ENCODE results near the gene CACNA1D.

CACNA1D gene

DNA sequence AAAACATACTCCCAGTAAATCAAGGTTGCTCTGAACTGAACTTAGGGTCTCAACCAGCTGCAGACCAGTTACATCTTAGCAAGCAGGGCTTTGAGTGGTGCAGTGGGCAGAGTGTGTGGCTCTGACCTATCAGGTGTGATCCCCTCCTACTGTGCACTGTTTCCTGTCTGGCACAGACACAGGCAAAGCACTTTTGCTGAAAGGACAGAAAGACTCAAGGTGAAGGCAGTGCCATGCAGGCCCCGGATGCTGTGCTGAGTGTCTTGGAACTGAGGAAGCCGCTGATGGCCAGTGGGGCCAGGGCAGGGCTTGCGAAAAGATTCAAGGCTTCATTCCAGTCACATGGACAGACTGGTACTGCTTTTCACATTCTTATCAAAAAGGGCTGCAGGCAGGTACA, 85.2 kb downstream of the CACNA1D start:
- no peak overlapping the region for H2AK5ac ChIP-seq (ENCODE audit: low read depth, low read length)

DNA sequence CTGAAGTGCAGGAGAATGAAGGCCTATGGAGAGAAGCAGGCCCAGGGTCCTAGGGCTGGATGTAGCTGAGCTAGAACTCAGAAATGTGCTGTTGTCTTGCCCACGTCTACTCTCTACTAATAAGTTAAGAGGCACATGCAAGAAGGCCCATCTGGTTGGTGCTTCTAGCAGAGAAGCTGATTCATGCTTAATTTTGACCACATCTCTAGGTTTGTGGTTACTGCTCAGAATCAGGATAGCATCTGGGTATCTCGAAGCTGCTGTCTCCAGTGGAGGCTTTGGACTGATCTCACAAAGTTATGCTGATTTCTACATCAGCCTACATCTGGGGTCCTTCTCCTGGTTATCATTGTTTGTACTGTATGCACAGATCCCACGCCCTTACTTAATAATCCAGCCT, 87.3 kb downstream of the CACNA1D start:
- H2AK5ac ChIP-seq (ENCODE audit: low read depth, low read length), result no peak overlapping the region
- H3K4ac ChIP-seq (ENCODE audit: low read length), result no peak overlapping the region
- no peaks in the 10 kb centered on the region for H3K27me3 ChIP-seq (ENCODE audit: control insufficient read depth in 3 of 3, insufficient read depth in 3 of 3, low read depth in 1 of 3, low read length in 3 of 3)
- no peak overlapping the region for H4K91ac ChIP-seq (ENCODE audit: low read depth, low read length, poor library complexity)
- H2BK12ac ChIP-seq (ENCODE audit: low read length), result no peak overlapping the region
- H2BK120ac ChIP-seq (ENCODE audit: low read depth, low read length), result no peak overlapping the region
- H3K18ac ChIP-seq (ENCODE audit: low read length), result no peak overlapping the region
- H3K4me1 ChIP-seq (ENCODE audit: control insufficient read depth in 2 of 2, insufficient read depth in 1 of 2, low read depth in 1 of 2, low read length in 2 of 2), result peaks cover 4 to 19% of the 10 kb centered on the region in 2 donors
- peaks cover 0 to 3% of the 10 kb centered on the region in 2 donors for H3K9me3 ChIP-seq (replicated peaks in 1 of 2; ENCODE audit: control insufficient read depth in 2 of 2, insufficient read depth in 1 of 2, low read depth in 1 of 2, low read length in 2 of 2)
- WGBS, 2 donors (ENCODE audit: extremely low coverage in 2 of 2, insufficient read length in 2 of 2, insufficient replicate concordance in 1 of 2), result no CpG with 5 or more reads among the region's 3 CpGs
- no peaks in the 10 kb centered on the region for H3K79me1 ChIP-seq (ENCODE audit: low read depth, low read length)
- H3K14ac ChIP-seq (ENCODE audit: low read length), result no peak overlapping the region
- H2BK15ac ChIP-seq (ENCODE audit: low read length), result no peak overlapping the region
- H3K4me2 ChIP-seq (ENCODE audit: insufficient read depth, low read length, poor library complexity, severe bottlenecking), result no peak overlapping the region
- H2AFZ ChIP-seq (ENCODE audit: low read length), result no peak overlapping the region
- no peaks in the 10 kb centered on the region for H3K36me3 ChIP-seq (replicated peaks in 1 of 2; ENCODE audit: control insufficient read depth in 2 of 2, insufficient read depth in 2 of 2, low read length in 2 of 2)
- H3K9ac ChIP-seq (ENCODE audit: low read depth, low read length, poor library complexity), result no peak overlapping the region
- H3K23ac ChIP-seq (ENCODE audit: low read depth, low read length, poor library complexity), result no peak overlapping the region
- no peak overlapping the region for H3K4me3 ChIP-seq (ENCODE audit: low read length in 2 of 2)
- H2BK5ac ChIP-seq (ENCODE audit: low read length), result no peak overlapping the region
- DNase-seq (ENCODE audit: low spot score), result no peak
- no peak overlapping the region for H3K27ac ChIP-seq (replicated peaks; ENCODE audit: low read length)
- no peak overlapping the region for H4K8ac ChIP-seq (ENCODE audit: low read depth, low read length)

More for the DNA sequence above, 85.2 kb downstream of the CACNA1D start:
- Histone ChIP-seq H3K27me3 (ENCODE audit: control insufficient read depth in 3 of 3, insufficient read depth in 3 of 3, low read depth in 1 of 3, low read length in 3 of 3) (no peaks in the 10 kb centered on the region), H2BK5ac (ENCODE audit: low read length) (no peak overlapping the region), H3K9ac (ENCODE audit: low read depth, low read length, poor library complexity) (no peak overlapping the region), H3K36me3 (replicated peaks in 1 of 2; ENCODE audit: control insufficient read depth in 2 of 2, insufficient read depth in 2 of 2, low read length in 2 of 2) (no peaks in the 10 kb centered on the region), H3K79me1 (ENCODE audit: low read depth, low read length) (no peaks in the 10 kb centered on the region), H3K23ac (ENCODE audit: low read depth, low read length, poor library complexity) (no peak overlapping the region), H4K91ac (ENCODE audit: low read depth, low read length, poor library complexity) (no peak overlapping the region), H2BK120ac (ENCODE audit: low read depth, low read length) (no peak overlapping the region), H3K18ac (ENCODE audit: low read length) (no peak overlapping the region), H2BK12ac (ENCODE audit: low read length) (no peak overlapping the region), H4K8ac (ENCODE audit: low read depth, low read length) (no peak overlapping the region), H3K4me3 (ENCODE audit: low read length in 2 of 2) (no peak overlapping the region), H3K4ac (ENCODE audit: low read length) (no peak overlapping the region), H3K4me1 (ENCODE audit: control insufficient read depth in 2 of 2, insufficient read depth in 1 of 2, low read depth in 1 of 2, low read length in 2 of 2) (peaks cover 0 to 3% of the 10 kb centered on the region in 2 donors), H3K14ac (ENCODE audit: low read length) (peak overlapping the region; percentile 12), H2AFZ (ENCODE audit: low read length) (no peak overlapping the region), H3K4me2 (ENCODE audit: insufficient read depth, low read length, poor library complexity, severe bottlenecking) (no peak overlapping the region), H3K27ac (replicated peaks; ENCODE audit: low read length) (no peak overlapping the region), H2BK15ac (ENCODE audit: low read length) (no peak overlapping the region), H3K9me3 (replicated peaks in 1 of 2; ENCODE audit: control insufficient read depth in 2 of 2, insufficient read depth in 1 of 2, low read depth in 1 of 2, low read length in 2 of 2) (peaks cover 0 to 3% of the 10 kb centered on the region in 2 donors)
- no CpG with 5 or more reads among the region's 3 CpGs for WGBS, 2 donors (ENCODE audit: extremely low coverage in 2 of 2, insufficient read length in 2 of 2, insufficient replicate concordance in 1 of 2)
- no peak for DNase-seq (ENCODE audit: low spot score)

DNA sequence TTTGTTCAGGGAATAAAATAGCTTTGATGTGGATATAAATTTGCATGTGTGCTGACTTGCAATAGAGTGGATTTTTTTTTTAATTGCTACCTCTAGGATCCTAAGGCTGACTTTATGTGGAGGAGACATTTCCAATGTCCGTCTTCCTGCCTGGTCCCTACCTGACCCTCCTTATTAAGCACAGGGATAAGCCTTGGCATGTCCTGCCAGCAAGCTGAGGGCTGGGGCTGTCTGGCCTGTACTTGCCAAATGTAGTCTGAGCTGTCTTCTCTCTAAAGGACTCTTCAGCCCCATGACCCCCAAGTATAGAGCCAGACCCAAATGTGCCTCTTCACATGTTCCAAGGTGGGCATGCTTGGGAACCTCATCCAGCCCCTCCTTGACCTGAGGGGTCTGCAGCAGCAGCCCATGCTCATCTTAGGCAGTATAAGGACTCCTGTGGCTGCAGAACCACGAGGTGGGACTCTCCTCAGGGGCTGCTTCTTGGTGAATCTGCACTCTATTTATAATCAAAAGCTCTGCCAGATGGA, 88.8 kb downstream of the CACNA1D start:
- H2BK120ac ChIP-seq (ENCODE audit: low read depth, low read length), result no peak overlapping the region
- H4K8ac ChIP-seq (ENCODE audit: low read depth, low read length), result no peak overlapping the region
- no peak overlapping the region for H3K9ac ChIP-seq (ENCODE audit: low read depth, low read length, poor library complexity)
- H3K4ac ChIP-seq (ENCODE audit: low read length), result no peak overlapping the region
- peaks cover 0 to 3% of the 10 kb centered on the region in 2 donors for H3K9me3 ChIP-seq (replicated peaks in 1 of 2; ENCODE audit: control insufficient read depth in 2 of 2, insufficient read depth in 1 of 2, low read depth in 1 of 2, low read length in 2 of 2)
- DNase-seq (ENCODE audit: low spot score), result no peak
- WGBS, 2 donors (ENCODE audit: extremely low coverage in 2 of 2, insufficient read length in 2 of 2, insufficient replicate concordance in 1 of 2), result no CpG with 5 or more reads among the region's 2 CpGs
- no peak overlapping the region for H2AFZ ChIP-seq (ENCODE audit: low read length)
- H2BK5ac ChIP-seq (ENCODE audit: low read length), result no peak overlapping the region
- peaks cover 6 to 23% of the 10 kb centered on the region in 2 donors for H3K4me1 ChIP-seq (ENCODE audit: control insufficient read depth in 2 of 2, insufficient read depth in 1 of 2, low read depth in 1 of 2, low read length in 2 of 2)
- no peak overlapping the region for H4K91ac ChIP-seq (ENCODE audit: low read depth, low read length, poor library complexity)
- no peak overlapping the region for H3K14ac ChIP-seq (ENCODE audit: low read length)
- no peak overlapping the region for H2BK12ac ChIP-seq (ENCODE audit: low read length)
- peak overlapping the region; percentile 62 for H3K18ac ChIP-seq (ENCODE audit: low read length)
- H3K36me3 ChIP-seq (replicated peaks in 1 of 2; ENCODE audit: control insufficient read depth in 2 of 2, insufficient read depth in 2 of 2, low read length in 2 of 2), result no peaks in the 10 kb centered on the region
- no peak overlapping the region for H2AK5ac ChIP-seq (ENCODE audit: low read depth, low read length)
- no peak overlapping the region for H3K27ac ChIP-seq (replicated peaks; ENCODE audit: low read length)
- H3K27me3 ChIP-seq (ENCODE audit: control insufficient read depth in 3 of 3, insufficient read depth in 3 of 3, low read depth in 1 of 3, low read length in 3 of 3), result no peaks in the 10 kb centered on the region
- no peaks in the 10 kb centered on the region for H3K79me1 ChIP-seq (ENCODE audit: low read depth, low read length)
- H3K23ac ChIP-seq (ENCODE audit: low read depth, low read length, poor library complexity), result no peak overlapping the region
- no peak overlapping the region for H3K4me2 ChIP-seq (ENCODE audit: insufficient read depth, low read length, poor library complexity, severe bottlenecking)
- no peak overlapping the region for H3K4me3 ChIP-seq (ENCODE audit: low read length in 2 of 2)
- H2BK15ac ChIP-seq (ENCODE audit: low read length), result no peak overlapping the region

DNA sequence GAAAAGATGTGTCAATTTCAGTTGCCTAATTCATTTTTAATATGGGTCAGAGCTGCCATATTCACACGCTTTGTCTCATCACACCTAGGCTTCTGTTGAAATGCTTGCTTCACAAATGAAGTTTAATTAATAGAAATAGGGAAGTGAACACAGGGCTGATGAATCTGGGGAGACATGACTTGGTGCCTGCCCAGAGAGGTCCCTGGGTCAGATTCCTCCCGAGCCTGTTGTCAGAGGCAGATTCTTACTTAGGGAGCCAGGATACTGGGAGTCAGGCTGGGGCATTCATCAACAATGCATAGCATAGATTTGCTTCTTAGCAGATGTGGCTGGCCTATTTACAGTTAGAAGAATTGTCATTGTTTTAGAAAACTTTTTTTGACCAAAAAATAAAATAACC, 90.6 kb downstream of the CACNA1D start:
- Histone ChIP-seq H3K9ac (ENCODE audit: low read depth, low read length, poor library complexity) (no peak overlapping the region), H3K4ac (ENCODE audit: low read length) (no peak overlapping the region), H2BK120ac (ENCODE audit: low read depth, low read length) (no peak overlapping the region), H3K36me3 (replicated peaks in 1 of 2; ENCODE audit: control insufficient read depth in 2 of 2, insufficient read depth in 2 of 2, low read length in 2 of 2) (no peaks in the 10 kb centered on the region), H3K27me3 (ENCODE audit: control insufficient read depth in 3 of 3, insufficient read depth in 3 of 3, low read depth in 1 of 3, low read length in 3 of 3) (no peaks in the 10 kb centered on the region), H3K18ac (ENCODE audit: low read length) (no peak overlapping the region), H2BK12ac (ENCODE audit: low read length) (no peak overlapping the region), H2BK15ac (ENCODE audit: low read length) (no peak overlapping the region), H2BK5ac (ENCODE audit: low read length) (no peak overlapping the region), H3K9me3 (replicated peaks in 1 of 2; ENCODE audit: control insufficient read depth in 2 of 2, insufficient read depth in 1 of 2, low read depth in 1 of 2, low read length in 2 of 2) (peaks cover 0 to 3% of the 10 kb centered on the region in 2 donors), H4K91ac (ENCODE audit: low read depth, low read length, poor library complexity) (no peak overlapping the region), H3K27ac (replicated peaks; ENCODE audit: low read length) (no peak overlapping the region), H3K4me3 (ENCODE audit: low read length in 2 of 2) (no peak overlapping the region), H3K23ac (ENCODE audit: low read depth, low read length, poor library complexity) (no peak overlapping the region), H4K8ac (ENCODE audit: low read depth, low read length) (no peak overlapping the region), H3K14ac (ENCODE audit: low read length) (no peak overlapping the region), H3K4me2 (ENCODE audit: insufficient read depth, low read length, poor library complexity, severe bottlenecking) (no peak overlapping the region), H2AK5ac (ENCODE audit: low read depth, low read length) (no peak overlapping the region), H3K4me1 (ENCODE audit: control insufficient read depth in 2 of 2, insufficient read depth in 1 of 2, low read depth in 1 of 2, low read length in 2 of 2) (peaks cover 7 to 30% of the 10 kb centered on the region in 2 donors), H2AFZ (ENCODE audit: low read length) (no peak overlapping the region), H3K79me1 (ENCODE audit: low read depth, low read length) (no peaks in the 10 kb centered on the region)
- WGBS, 2 donors (ENCODE audit: extremely low coverage in 2 of 2, insufficient read length in 2 of 2, insufficient replicate concordance in 1 of 2), result no CpG with 5 or more reads among the region's 2 CpGs
- no peak for DNase-seq (ENCODE audit: low spot score)

Data from neuronal stem cell (in vitro differentiated cells).